Body of pancreas (tissue), 4 donors: ENCODE results near the gene UGP2. TPM values are rescaled to one million over a fixed set of nuclear protein-coding genes. Genes with fewer than 3 reads are reported as not detected.

ENCODE experiments used
- ATAC-seq: fragments of 150-250 bp; one replicate; pipeline ENCODE4 v1.9.1; 2016
- DNase-seq, 4 donors: peaks; one replicate each; pipeline ENCODE4 v3.0.0-alpha.2; 2019
- H3K27ac ChIP-seq, 4 donors: fragments of 200-600 bp; sonication (generic); 1 replicate in 3 of 4; 2 replicates in 1 of 4; pipeline versions ENCODE4 v1.5.1 to v1.6.1; 2016 to 2019; ENCODE audit warnings: mild to moderate bottlenecking in 1 of 4, mixed read lengths in 1 of 4, moderate library complexity in 1 of 4
- H3K27me3 ChIP-seq, 2 donors: fragments of 200-600 bp; sonication (generic); one replicate each; pipeline ENCODE4 v1.6.0; 2016; ENCODE audit warnings: mild to moderate bottlenecking in 1 of 2
- H3K36me3 ChIP-seq, 2 donors: fragments of 200-600 bp; sonication (generic); replicated peaks in 1 of 2; 2 replicates each; pipeline ENCODE4 v1.5.1; 2016; ENCODE audit warnings: low read depth in 2 of 2; ENCODE audit not compliant: insufficient read depth in 1 of 2
- H3K4me1 ChIP-seq: fragments of 200-600 bp; sonication (generic); one replicate; pipeline ENCODE4 v1.6.0; 2016
- H3K4me3 ChIP-seq, 2 donors: fragments of 200-600 bp; sonication (generic); 1 replicate in 1 of 2; 2 replicates in 1 of 2; pipeline ENCODE4 v1.5.1; 2016 to 2019
- H3K9me3 ChIP-seq, 3 donors: fragments of 200-600 bp; sonication (generic); 1 replicate in 2 of 3; 2 replicates in 1 of 3; pipeline ENCODE4 v1.5.1; 2016
- CTCF ChIP-seq, 7 experiments: fragments of 450-650 bp in 4 of 7; fragments of 200-600 bp in 3 of 7; sonication (generic) in 3 of 7; IDR thresholded peaks; one replicate each; pipeline ENCODE4 v1.5.1; 2016 to 2019; ENCODE audit warnings: antibody characterized with exemption in 7 of 7
- POLR2A ChIP-seq, 3 donors: fragments of 450-650 bp; IDR thresholded peaks; one replicate each; pipeline ENCODE4 v1.6.1; 2016; ENCODE audit warnings: antibody characterized with exemption in 3 of 3, mild to moderate bottlenecking in 2 of 3
- WGBS, 2 donors: methylation state at CpG; one replicate each; pipeline ENCODE4 v1.1.5; 2017; 5-methylcytosine and 5-hydroxymethylcytosine counted together
- intact Hi-C: fragments of 100-400 bp; cut with DNase I; formaldehyde crosslinking; loops from one replicate; pipeline ENCODE4 v1.15.1; 2023
- total RNA-seq, 2 donors: library from RNA; depleted of rRNA; stranded (reverse); fragments of >200 nt; gene quantifications; one replicate each; pipeline ENCODE4 v1.1.0, GENCODE V29; 2016

Gene UGP2
- total RNA-seq, 2 donors from 2014 or later: 64.3 to 93.3 TPM

GRCh38 chr2:63853527-63854310, 12.0 kb downstream of the UGP2 start:
- Histone ChIP-seq H3K36me3 (peaks cover 0 to 10% of the 10 kb centered on the region in 2 donors), H3K4me3 (no peak overlapping the region), H3K4me1 (peaks cover 32% of the 10 kb centered on the region), H3K9me3 (no peaks in the 10 kb centered on the region), H3K27ac (peak overlapping the region in 1 of 4 donors; percentile 28), H3K27me3 (no peaks in the 10 kb centered on the region)
- ATAC-seq: peak; percentile 35
- no peak for DNase-seq
- TF ChIP-seq POLR2A (IDR thresholded peaks at IDR 0.05) (no peak), CTCF (IDR thresholded peaks at IDR 0.05) (no peak)
- intact Hi-C loops: no loop called here
- WGBS, 2 donors: 69 to 75% methylated on average over 4 of the region's 4 CpGs

- intact Hi-C loops: no loop called here
- DNase-seq (no peak), ATAC-seq (no peak)
- Histone ChIP-seq H3K27me3 (no peaks in the 10 kb centered on the region), H3K9me3 (no peaks in the 10 kb centered on the region), H3K4me1 (peaks cover 22% of the 10 kb centered on the region), H3K4me3 (no peak overlapping the region), H3K36me3 (peaks cover 0 to 13% of the 10 kb centered on the region in 2 donors), H3K27ac (no peak overlapping the region)
- WGBS, 2 donors: 84 to 92% methylated on average over 14 of the region's 14 CpGs
- TF ChIP-seq CTCF (IDR thresholded peaks at IDR 0.05) (no peak), POLR2A (IDR thresholded peaks at IDR 0.05) (no peak)
These were observed 14.0 kb downstream of the UGP2 start for GRCh38 chr2:63855418-63856302.

- intact Hi-C loops: no loop called here
- H3K4me3 ChIP-seq: no peak overlapping the region
- peaks cover 22% of the 10 kb centered on the region for H3K4me1 ChIP-seq
- 69 to 78% methylated on average over 5 of the region's 5 CpGs for WGBS, 2 donors
- no peaks in the 10 kb centered on the region for H3K27me3 ChIP-seq
- no peak for TF ChIP-seq CTCF (IDR thresholded peaks at IDR 0.05)
- TF ChIP-seq POLR2A (IDR thresholded peaks at IDR 0.05): no peak
- H3K27ac ChIP-seq: no peak overlapping the region
- no peaks in the 10 kb centered on the region for H3K9me3 ChIP-seq
- no peak for DNase-seq
- no peak for ATAC-seq
- H3K36me3 ChIP-seq: peaks cover 0 to 13% of the 10 kb centered on the region in 2 donors
These were observed 14.6 kb downstream of the UGP2 start for GRCh38 chr2:63856303-63856603.

GRCh38 chr2:63858291-63858690, 16.6 kb downstream of the UGP2 start:
- DNase-seq (no peak), ATAC-seq (no peak)
- Histone ChIP-seq H3K9me3 (no peaks in the 10 kb centered on the region), H3K27me3 (no peaks in the 10 kb centered on the region), H3K27ac (no peak overlapping the region), H3K4me1 (peaks cover 20% of the 10 kb centered on the region), H3K4me3 (no peak overlapping the region), H3K36me3 (peaks cover 0 to 13% of the 10 kb centered on the region in 2 donors)
- WGBS, 2 donors: 93 to 97% methylated on average over 2 of the region's 2 CpGs
- intact Hi-C loops: no loop called here
- TF ChIP-seq POLR2A (IDR thresholded peaks at IDR 0.05) (no peak), CTCF (IDR thresholded peaks at IDR 0.05) (no peak)
